PC-9 (cell line): Measurements from ENCODE around the gene PYCR2. TPM values are rescaled to one million over a fixed set of nuclear protein-coding genes. Genes with fewer than 3 reads are reported as not detected.

Experiments
- BruUV-seq: library from RNA; stranded (reverse); fragments of 400-500 nt; replicated peaks from 2 replicates; lab custom pipeline; 2021; lab: Mats Ljungman, UMichigan
- CTCF ChIA-PET: fragments of 300-600 bp; sonication (Branson Sonifier 250); formaldehyde crosslinking; loops from one replicate; lab custom pipeline; 2022; ENCODE audit warnings: antibody characterized with exemption; lab: Charles Lee
- POLR2A ChIA-PET: fragments of 300-600 bp; sonication (Branson Sonifier 250); formaldehyde crosslinking; loops from one replicate; lab custom pipeline; 2022; ENCODE audit warnings: antibody characterized with exemption; ENCODE audit not compliant: unreplicated experiment; lab: Charles Lee
- DNase-seq, 2 experiments: peaks; one replicate each; pipeline versions ENCODE4 v3.0.0 to v3.0.0-alpha.2; 2015 to 2022; ENCODE audit warnings: mixed read lengths in 1 of 2
- H2AFZ ChIP-seq: fragments of 200-600 bp; sonication (generic); 2 replicates; pipeline ENCODE4 v1.8.1; 2017; ENCODE audit warnings: antibody characterized with exemption
- H3F3A ChIP-seq: fragments of 200-600 bp; sonication (generic); 2 replicates; pipeline ENCODE4 v1.8.1; 2017; ENCODE audit warnings: antibody characterized with exemption, mild to moderate bottlenecking, low read depth; ENCODE audit not compliant: insufficient read depth
- H3K27ac ChIP-seq: fragments of 200-600 bp; sonication (generic); 2 replicates; pipeline ENCODE4 v1.6.1; 2016; ENCODE audit warnings: mixed run types
- H3K27me3 ChIP-seq: fragments of 200-600 bp; sonication (generic); 2 replicates; pipeline ENCODE4 v1.6.1; 2016; ENCODE audit warnings: low read depth, mixed run types; ENCODE audit not compliant: insufficient read depth
- H3K36me3 ChIP-seq: fragments of 200-600 bp; sonication (generic); 2 replicates; pipeline ENCODE4 v1.6.1; 2016; ENCODE audit warnings: low read depth, mixed run types
- H3K4me1 ChIP-seq: fragments of 200-600 bp; sonication (generic); replicated peaks from 2 replicates; pipeline ENCODE4 v1.6.1; 2016; ENCODE audit warnings: mixed run types; ENCODE audit not compliant: insufficient read depth
- H3K4me2 ChIP-seq: fragments of 200-600 bp; sonication (generic); 2 replicates; pipeline ENCODE4 v1.6.1; 2017; ENCODE audit warnings: mixed run types
- H3K4me3 ChIP-seq: fragments of 200-600 bp; sonication (generic); 2 replicates; pipeline ENCODE4 v1.6.1; 2016; ENCODE audit warnings: mixed run types
- H3K79me2 ChIP-seq: fragments of 200-600 bp; sonication (generic); 2 replicates; pipeline ENCODE4 v1.6.1; 2017; ENCODE audit warnings: low read depth, mixed run types
- H3K9me2 ChIP-seq: fragments of 200-600 bp; sonication (generic); 2 replicates; pipeline ENCODE4 v1.8.1; 2017; ENCODE audit warnings: mild to moderate bottlenecking; ENCODE audit not compliant: insufficient read depth
- H3K9me3 ChIP-seq: fragments of 200-600 bp; sonication (generic); 2 replicates; pipeline ENCODE4 v1.8.1; 2016; ENCODE audit warnings: low read depth; ENCODE audit not compliant: insufficient read depth
- H4K20me1 ChIP-seq: fragments of 200-600 bp; sonication (generic); 2 replicates; pipeline ENCODE4 v1.8.1; 2017; ENCODE audit not compliant: insufficient read depth
- EZH2 ChIP-seq: fragments of 200-600 bp; sonication (generic); IDR thresholded peaks from 2 replicates; pipeline ENCODE4 v1.8.0; 2017; ENCODE audit warnings: antibody characterized with exemption, low read depth
- intact Hi-C: fragments of 100-400 bp; cut with micrococcal nuclease; formaldehyde crosslinking; loops from one replicate; pipeline ENCODE4 v1.10.0; 2022; ENCODE audit not compliant: unreplicated experiment
- total RNA-seq: library from RNA; stranded (reverse); gene quantifications from 2 replicates; pipeline ENCODE4 v1.2.3, GENCODE V29; 2021
- TF ChIP-seq, protein P1 (sequence below): fragments of 200-600 bp; sonication (generic); conservative IDR thresholded peaks from 2 replicates; pipeline ENCODE4 v1.6.1; 2017; ENCODE audit warnings: mixed run types, antibody characterized with exemption, mild to moderate bottlenecking, moderate library complexity

The PYCR2 gene
- total RNA-seq, 1 experiment from 2014 or later, result 100 TPM

DNA sequence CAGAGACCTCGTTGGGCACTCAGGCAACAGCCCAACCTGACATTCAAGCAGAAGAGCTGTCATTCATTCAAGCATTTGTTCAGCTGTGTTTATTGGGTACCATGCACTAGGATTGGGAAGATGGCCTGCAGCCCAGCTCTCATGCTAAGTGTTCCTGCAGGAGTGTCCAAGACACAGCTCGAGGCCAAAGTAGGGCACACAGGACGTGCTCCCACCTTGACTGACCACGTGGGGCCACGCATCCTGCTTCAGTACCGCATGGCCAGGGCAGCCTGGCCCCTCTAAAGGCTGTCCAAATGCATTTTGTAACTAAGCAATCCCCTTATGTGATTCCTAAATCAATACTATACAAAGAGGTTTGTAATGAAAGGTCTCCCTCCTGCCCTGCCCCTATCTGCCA, 9.7 kb downstream of the PYCR2 start:
- Histone ChIP-seq H3K9me2 (no peaks in the 10 kb centered on the region), H3K4me2 (no peak overlapping the region), H3K27ac (no peak overlapping the region), H3K79me2 (no peaks in the 10 kb centered on the region), H3K4me3 (no peak overlapping the region), H2AFZ (no peak overlapping the region), H3K9me3 (no peaks in the 10 kb centered on the region), H3K36me3 (peaks cover 8% of the 10 kb centered on the region; the same call in 1 of the 2 replicates), H3K4me1 (no peaks in the 10 kb centered on the region), H4K20me1 (no peaks in the 10 kb centered on the region), H3F3A (peaks cover 8% of the 10 kb centered on the region; the same call in 1 of the 2 replicates), H3K27me3 (no peaks in the 10 kb centered on the region)
- no peak for TF ChIP-seq EZH2
- TF ChIP-seq, protein P1, sequence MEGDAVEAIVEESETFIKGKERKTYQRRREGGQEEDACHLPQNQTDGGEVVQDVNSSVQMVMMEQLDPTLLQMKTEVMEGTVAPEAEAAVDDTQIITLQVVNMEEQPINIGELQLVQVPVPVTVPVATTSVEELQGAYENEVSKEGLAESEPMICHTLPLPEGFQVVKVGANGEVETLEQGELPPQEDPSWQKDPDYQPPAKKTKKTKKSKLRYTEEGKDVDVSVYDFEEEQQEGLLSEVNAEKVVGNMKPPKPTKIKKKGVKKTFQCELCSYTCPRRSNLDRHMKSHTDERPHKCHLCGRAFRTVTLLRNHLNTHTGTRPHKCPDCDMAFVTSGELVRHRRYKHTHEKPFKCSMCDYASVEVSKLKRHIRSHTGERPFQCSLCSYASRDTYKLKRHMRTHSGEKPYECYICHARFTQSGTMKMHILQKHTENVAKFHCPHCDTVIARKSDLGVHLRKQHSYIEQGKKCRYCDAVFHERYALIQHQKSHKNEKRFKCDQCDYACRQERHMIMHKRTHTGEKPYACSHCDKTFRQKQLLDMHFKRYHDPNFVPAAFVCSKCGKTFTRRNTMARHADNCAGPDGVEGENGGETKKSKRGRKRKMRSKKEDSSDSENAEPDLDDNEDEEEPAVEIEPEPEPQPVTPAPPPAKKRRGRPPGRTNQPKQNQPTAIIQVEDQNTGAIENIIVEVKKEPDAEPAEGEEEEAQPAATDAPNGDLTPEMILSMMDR, result no peak
- ChIA-PET POLR2A (no interaction called here), CTCF (no interaction called here)
- no peak for DNase-seq
- intact Hi-C loops, result no loop called here
- no TSS peak for BruUV-seq

DNA sequence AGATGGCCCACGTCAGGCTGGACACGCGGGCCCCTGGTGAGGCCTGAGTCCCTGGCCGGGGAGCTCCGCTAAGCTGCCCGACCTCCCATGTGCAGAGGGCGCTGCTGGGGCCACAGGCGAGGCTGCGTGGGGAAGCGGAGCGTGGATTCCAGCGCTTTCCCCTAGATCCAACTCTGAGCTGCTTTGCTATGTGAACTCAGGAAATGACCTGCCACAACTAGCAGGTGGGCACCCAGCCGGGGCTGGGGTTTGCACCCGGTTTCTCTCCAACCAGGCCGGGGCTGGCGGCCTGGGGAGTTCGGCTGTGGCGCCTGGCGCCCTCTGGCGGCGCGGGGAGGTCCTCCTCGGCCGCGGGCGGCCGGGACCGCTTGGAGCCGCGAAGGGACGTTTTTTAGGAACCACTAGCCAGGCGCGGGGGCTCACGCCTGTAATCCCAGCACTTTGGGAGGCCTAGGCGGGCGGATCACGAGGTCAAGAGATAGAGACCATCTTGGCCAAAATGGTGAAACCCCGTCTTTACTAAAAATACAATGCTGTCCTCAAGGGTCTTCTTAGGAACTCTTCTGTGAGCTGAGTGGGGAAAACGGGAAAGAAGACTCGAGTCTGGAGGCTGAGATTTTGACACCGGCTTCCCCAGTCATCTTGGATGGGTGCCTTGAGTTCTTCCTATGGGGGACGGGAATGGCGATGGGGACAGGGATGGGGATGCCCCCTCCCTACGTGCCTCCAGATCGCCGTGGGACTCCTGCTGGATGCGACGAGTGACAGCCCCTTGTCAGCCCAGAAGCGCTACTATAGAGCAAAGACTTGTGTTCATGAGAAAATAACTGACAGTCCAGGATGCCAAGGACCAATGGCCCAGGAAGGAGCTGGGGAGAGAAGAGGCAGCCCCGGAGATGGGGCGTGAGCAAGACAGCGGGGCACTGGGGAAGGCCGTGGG, 12.6 kb downstream of the PYCR2 start:
- no peaks in the 10 kb centered on the region for H3K4me1 ChIP-seq
- DNase-seq, result peak in 1 of 2 experiments; percentile 30
- no peak overlapping the region for H3K27ac ChIP-seq
- H3K4me2 ChIP-seq, result no peak overlapping the region
- POLR2A ChIA-PET, result no interaction called here
- H3K4me3 ChIP-seq, result no peak overlapping the region
- no peaks in the 10 kb centered on the region for H4K20me1 ChIP-seq
- no peaks in the 10 kb centered on the region for H3K9me2 ChIP-seq
- CTCF ChIA-PET, result no interaction called here
- no peak overlapping the region for H2AFZ ChIP-seq
- TF ChIP-seq EZH2, result no peak
- TF ChIP-seq, protein P1, result peak; percentile 27; the same call in 1 of the 2 replicates
- no peaks in the 10 kb centered on the region for H3K9me3 ChIP-seq
- no peaks in the 10 kb centered on the region for H3K79me2 ChIP-seq
- no TSS peak for BruUV-seq
- H3K36me3 ChIP-seq, result no peaks in the 10 kb centered on the region
- intact Hi-C loops, result no loop called here
- peaks cover 8% of the 10 kb centered on the region; the same call in 1 of the 2 replicates for H3F3A ChIP-seq
- no peaks in the 10 kb centered on the region for H3K27me3 ChIP-seq

DNA sequence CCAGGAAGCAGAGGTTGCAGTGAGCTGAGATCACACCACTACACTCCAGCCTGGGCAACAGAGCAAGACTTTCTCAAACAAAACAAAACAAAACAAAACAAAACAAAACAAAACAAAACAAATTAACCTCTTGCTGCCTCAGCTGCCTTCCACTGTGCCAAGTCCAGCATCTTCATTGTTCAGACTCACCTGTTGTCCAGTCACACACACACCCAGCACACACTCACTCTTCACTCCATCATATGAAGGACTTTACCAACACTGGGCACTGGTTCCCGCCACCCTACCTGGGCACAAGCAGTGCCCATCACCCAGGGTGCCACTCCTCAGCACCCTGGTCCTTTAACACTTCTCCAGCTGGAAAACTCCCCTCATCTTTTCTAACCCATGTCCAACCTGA, 14.6 kb downstream of the PYCR2 start:
- ChIA-PET CTCF (no interaction called here), POLR2A (no interaction called here)
- no peaks in the 10 kb centered on the region for H4K20me1 ChIP-seq
- no peaks in the 10 kb centered on the region for H3K9me3 ChIP-seq
- TF ChIP-seq EZH2, result no peak
- TF ChIP-seq, protein P1, result no peak
- BruUV-seq, result no TSS peak
- H3K27ac ChIP-seq, result no peak overlapping the region
- H3K4me1 ChIP-seq, result no peaks in the 10 kb centered on the region
- intact Hi-C loops, result no loop called here
- H3K27me3 ChIP-seq, result no peaks in the 10 kb centered on the region
- no peak overlapping the region for H3K4me2 ChIP-seq
- no peak for DNase-seq
- no peaks in the 10 kb centered on the region for H3K36me3 ChIP-seq
- H2AFZ ChIP-seq, result no peak overlapping the region
- no peaks in the 10 kb centered on the region for H3F3A ChIP-seq
- H3K9me2 ChIP-seq, result no peaks in the 10 kb centered on the region
- no peaks in the 10 kb centered on the region for H3K79me2 ChIP-seq
- H3K4me3 ChIP-seq, result no peak overlapping the region
